Ishikawa (cell line): ENCODE data around the gene MYO1E.

Experiments used
- CEBPB ChIP-seq: IDR thresholded peaks from 2 replicates; pipeline ENCODE4 v1.6.1; 2012
- CREB1 ChIP-seq: IDR thresholded peaks from 2 replicates; pipeline ENCODE4 v1.6.1; 2012; ENCODE audit warnings: low read depth
- EP300 ChIP-seq: IDR thresholded peaks from 2 replicates; pipeline ENCODE4 v1.6.1; 2012; ENCODE audit warnings: borderline replicate concordance
- FOXM1 ChIP-seq: IDR thresholded peaks from 2 replicates; pipeline ENCODE4 v1.6.1; 2012; ENCODE audit warnings: low read depth, borderline replicate concordance
- NFIC ChIP-seq: IDR thresholded peaks from 2 replicates; pipeline ENCODE4 v1.6.1; 2012
- RAD21 ChIP-seq: IDR thresholded peaks from 2 replicates; pipeline ENCODE4 v1.6.1; 2012; ENCODE audit warnings: low read depth
- TAF1 ChIP-seq: IDR thresholded peaks from 2 replicates; pipeline ENCODE4 v1.6.1; 2012; ENCODE audit warnings: low read depth, mild to moderate bottlenecking
- TCF12 ChIP-seq: IDR thresholded peaks from 2 replicates; pipeline ENCODE4 v1.6.1; 2012; ENCODE audit warnings: low read depth
- TEAD4 ChIP-seq: IDR thresholded peaks from 2 replicates; pipeline ENCODE4 v1.6.1; 2012
- YY1 ChIP-seq: IDR thresholded peaks from 2 replicates; pipeline ENCODE4 v1.6.1; 2012; ENCODE audit warnings: low read depth
- ZBTB7A ChIP-seq: IDR thresholded peaks from 2 replicates; pipeline ENCODE4 v1.6.1; 2012; ENCODE audit warnings: low read depth
- TF ChIP-seq, protein P1 (sequence below): IDR thresholded peaks from 2 replicates; pipeline ENCODE4 v1.6.1; 2012; ENCODE audit warnings: low read depth, mild to moderate bottlenecking
- TF ChIP-seq, protein P2 (sequence below): IDR thresholded peaks from 2 replicates; pipeline ENCODE4 v1.6.1; 2012

DNA sequence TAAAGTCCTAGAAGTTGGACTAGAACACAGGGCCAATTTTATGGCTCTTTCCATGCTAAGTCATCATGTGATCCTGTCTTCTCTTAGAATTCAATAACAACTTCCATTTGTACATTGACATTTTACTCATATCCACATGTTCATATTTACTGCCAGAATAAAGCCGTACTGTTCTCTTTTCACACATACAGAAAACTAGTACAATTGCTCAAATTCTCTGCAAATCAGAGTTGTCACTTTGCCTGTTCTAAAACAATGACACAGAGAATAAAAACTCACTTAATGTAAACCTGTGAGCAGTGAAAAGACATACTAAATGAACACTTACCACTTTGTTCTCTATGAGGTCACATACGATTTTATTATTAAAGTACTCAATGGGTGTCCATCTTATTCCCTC lies 162.5 kb downstream of the MYO1E start:
- TF ChIP-seq RAD21 (no peak), TCF12 (no peak), YY1 (no peak), FOXM1 (no peak), ZBTB7A (no peak), EP300 (no peak), TAF1 (no peak), NFIC (no peak), CREB1 (no peak), TEAD4 (no peak), CEBPB (no peak)
- TF ChIP-seq, protein P1, sequence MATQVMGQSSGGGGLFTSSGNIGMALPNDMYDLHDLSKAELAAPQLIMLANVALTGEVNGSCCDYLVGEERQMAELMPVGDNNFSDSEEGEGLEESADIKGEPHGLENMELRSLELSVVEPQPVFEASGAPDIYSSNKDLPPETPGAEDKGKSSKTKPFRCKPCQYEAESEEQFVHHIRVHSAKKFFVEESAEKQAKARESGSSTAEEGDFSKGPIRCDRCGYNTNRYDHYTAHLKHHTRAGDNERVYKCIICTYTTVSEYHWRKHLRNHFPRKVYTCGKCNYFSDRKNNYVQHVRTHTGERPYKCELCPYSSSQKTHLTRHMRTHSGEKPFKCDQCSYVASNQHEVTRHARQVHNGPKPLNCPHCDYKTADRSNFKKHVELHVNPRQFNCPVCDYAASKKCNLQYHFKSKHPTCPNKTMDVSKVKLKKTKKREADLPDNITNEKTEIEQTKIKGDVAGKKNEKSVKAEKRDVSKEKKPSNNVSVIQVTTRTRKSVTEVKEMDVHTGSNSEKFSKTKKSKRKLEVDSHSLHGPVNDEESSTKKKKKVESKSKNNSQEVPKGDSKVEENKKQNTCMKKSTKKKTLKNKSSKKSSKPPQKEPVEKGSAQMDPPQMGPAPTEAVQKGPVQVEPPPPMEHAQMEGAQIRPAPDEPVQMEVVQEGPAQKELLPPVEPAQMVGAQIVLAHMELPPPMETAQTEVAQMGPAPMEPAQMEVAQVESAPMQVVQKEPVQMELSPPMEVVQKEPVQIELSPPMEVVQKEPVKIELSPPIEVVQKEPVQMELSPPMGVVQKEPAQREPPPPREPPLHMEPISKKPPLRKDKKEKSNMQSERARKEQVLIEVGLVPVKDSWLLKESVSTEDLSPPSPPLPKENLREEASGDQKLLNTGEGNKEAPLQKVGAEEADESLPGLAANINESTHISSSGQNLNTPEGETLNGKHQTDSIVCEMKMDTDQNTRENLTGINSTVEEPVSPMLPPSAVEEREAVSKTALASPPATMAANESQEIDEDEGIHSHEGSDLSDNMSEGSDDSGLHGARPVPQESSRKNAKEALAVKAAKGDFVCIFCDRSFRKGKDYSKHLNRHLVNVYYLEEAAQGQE, result no peak
- TF ChIP-seq, protein P2, sequence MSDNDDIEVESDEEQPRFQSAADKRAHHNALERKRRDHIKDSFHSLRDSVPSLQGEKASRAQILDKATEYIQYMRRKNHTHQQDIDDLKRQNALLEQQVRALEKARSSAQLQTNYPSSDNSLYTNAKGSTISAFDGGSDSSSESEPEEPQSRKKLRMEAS, result no peak
